ENCODE data around the gene IFNL1.
"Not testable (repeated sequence)": the region's sequence is repeated elsewhere in the genome, so short reads cannot be mapped to it uniquely, and the experiment has no call there.

IFNL1 gene

DNA sequence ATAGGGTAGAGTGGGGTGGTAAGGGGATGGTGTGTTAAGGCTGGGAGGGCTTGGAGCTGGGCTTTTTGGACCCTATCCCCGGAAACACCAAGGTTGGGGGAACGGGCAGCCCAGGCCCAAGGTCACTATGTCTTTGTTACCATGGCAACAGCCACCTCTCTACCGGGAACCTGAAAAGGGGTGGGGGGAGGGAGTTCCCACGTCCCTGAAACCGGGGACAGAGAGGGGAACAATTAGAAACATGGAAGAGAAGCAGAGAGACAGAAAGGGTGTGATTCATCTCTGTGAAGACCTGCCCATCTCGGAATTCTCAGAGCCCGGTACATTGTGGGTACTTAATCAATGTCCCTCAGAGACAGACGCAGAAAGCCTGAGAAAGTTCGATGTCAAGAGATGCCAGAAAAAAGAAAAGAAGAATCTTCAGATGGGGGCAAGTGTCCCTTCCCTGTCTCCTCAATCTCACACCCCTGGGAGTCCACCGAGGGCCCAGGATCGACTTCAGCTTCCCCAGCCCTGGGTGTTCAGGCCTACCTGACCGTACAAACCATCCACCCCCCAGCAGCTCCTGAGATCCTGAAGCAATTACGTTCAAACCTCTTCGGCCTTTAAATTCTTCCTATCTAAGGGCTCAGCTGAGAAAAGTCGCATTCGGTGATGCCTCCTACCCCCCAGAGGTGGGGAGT is 31.3 kb downstream of the IFNL1 start:
- Mint-ChIP-seq H3K36me3 (ENCODE audit: low read depth) (peaks cover 7% of the 10 kb centered on the region), H3K9me3 (no peaks in the 10 kb centered on the region), H3K4me3 (no peak overlapping the region), H3K4me1 (peaks cover 30% of the 10 kb centered on the region), H3K27me3 (no peaks in the 10 kb centered on the region), H3K27ac (no peak overlapping the region)
- DNase-seq = no peak
- ATAC-seq = no peak

DNA sequence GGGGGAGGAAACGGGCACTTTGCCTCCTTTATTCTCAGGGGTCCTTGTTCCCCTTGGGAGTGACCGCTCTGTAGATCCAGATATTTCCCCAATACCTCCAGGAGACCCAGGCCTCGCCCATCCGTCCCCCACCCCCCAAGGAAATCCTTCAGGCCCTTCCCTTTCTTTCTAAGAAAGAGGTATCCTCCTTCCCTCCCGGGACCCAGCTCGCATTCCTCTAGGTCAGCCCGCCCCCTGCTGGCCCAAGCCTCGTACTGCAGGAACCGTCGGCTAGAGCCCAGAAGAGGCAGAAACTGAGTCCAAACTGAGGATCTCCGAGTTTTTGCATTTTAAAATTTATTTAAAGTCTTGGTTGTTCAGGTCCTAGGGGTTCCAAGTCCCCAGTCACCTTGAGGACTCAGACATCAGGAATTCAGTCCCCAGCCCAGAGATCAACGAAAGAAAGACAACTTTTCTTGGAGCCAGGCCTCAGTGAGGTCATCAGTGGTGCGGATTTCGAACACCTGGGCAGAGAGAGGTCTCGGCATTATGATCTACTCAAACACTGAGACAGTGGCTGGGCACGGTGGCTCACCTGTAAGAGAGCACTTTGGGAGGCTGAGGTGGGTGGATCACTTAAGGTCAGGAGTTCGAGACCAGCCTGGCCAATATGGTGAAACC is 32.0 kb downstream of the IFNL1 start:
- Mint-ChIP-seq H3K27me3 (no peaks in the 10 kb centered on the region), H3K27ac (peak overlapping the region; percentile 29), H3K4me3 (no peak overlapping the region), H3K4me1 (peaks cover 36% of the 10 kb centered on the region), H3K9me3 (no peaks in the 10 kb centered on the region), H3K36me3 (ENCODE audit: low read depth) (peaks cover 12% of the 10 kb centered on the region)
- DNase-seq = peak; percentile 87
- peak; percentile 53 for ATAC-seq

DNA sequence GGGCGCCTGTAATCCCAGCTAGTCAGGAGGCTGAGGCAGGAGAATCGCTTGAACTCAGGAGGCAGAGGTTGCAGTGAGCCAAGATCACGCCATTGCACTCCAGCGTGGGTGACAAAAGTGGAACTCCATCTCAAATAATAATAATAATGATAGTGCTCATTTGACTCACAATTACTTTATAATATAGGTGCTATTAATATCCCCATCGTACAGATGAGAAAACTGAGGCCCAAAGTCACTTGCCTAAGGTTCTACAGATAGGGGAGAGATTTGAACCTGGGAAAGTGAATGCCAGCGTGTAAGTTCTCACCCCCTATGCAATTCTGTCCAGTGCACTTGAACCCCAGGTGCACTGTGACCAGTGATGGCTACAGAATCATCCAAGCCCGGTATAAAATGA is 33.7 kb downstream of the IFNL1 start:
- Mint-ChIP-seq H3K9me3 (no peaks in the 10 kb centered on the region), H3K27ac (no peak overlapping the region), H3K36me3 (ENCODE audit: low read depth) (peaks cover 18% of the 10 kb centered on the region), H3K4me1 (peaks cover 51% of the 10 kb centered on the region), H3K4me3 (no peak overlapping the region), H3K27me3 (no peaks in the 10 kb centered on the region)
- no peak for ATAC-seq
- DNase-seq = no peak

DNA sequence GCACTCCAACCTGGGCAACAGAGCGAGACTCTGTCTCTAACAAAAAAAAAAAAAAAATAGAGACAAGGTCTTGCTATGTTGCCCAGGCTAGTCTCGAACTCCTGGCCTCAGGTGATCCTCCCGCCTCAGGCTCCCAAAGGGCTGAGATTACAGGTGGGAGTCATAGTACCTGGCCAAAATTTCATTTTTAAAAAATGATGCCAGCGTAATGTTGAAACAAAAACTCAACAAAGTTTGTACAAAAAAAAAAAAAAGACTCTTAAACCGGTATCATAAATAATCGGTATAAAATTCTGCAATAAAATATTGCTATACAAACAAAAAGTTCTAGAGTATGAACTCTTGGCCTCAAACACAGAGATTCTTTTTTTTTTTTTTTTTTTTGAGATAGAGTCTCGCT is 36.1 kb downstream of the IFNL1 start:
- H3K4me3 Mint-ChIP-seq = no peak overlapping the region
- H3K9me3 Mint-ChIP-seq = no peaks in the 10 kb centered on the region
- peaks cover 61% of the 10 kb centered on the region for H3K4me1 Mint-ChIP-seq
- H3K27ac Mint-ChIP-seq = peak overlapping the region; percentile 68
- peaks cover 21% of the 10 kb centered on the region for H3K36me3 Mint-ChIP-seq (ENCODE audit: low read depth)
- DNase-seq (no peak), ATAC-seq (no peak)
- H3K27me3 Mint-ChIP-seq = no peaks in the 10 kb centered on the region

DNA sequence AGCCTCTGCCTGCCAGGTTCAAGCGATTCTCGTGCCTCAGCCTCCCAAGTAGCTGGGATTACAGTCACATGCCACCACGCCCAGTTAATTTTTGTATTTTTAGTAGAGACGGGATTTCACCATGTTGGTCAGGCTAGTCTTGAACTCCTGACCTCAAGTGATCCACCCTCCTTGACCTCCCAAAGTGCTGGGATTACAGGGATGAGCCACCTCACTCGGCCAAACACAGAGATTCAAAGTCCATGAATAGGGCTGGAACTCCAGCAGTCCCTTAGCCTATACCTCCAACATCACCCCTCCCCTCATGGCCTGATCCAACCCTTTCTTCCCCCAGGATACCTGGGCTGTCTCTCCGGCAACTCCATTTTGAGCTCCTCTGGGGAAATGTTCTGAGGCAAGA is 36.5 kb downstream of the IFNL1 start:
- H3K27ac Mint-ChIP-seq = peak overlapping the region; percentile 68

DNA sequence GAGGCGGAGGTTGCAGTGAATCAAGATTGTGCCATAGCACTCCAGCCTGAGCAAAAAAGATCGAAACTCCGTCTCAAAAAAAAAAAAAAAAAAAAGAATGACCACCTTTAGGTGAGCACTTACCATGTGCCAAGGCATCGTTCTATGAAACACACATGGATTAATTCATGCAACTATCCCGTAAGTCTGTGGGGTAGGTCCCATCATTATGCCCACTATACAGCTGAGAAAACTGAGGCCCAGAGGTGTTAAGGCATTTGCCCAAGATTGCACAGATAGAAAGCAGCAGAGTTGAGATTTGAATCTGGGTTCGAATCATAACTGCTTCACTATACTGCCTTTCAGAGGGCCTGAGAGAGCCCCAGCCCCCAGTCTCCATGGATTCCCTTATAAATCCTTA is 37.3 kb downstream of the IFNL1 start:
- ATAC-seq = no peak
- no peaks in the 10 kb centered on the region for H3K27me3 Mint-ChIP-seq
- H3K4me3 Mint-ChIP-seq = peak overlapping the region; percentile 96
- no peak for DNase-seq
- H3K4me1 Mint-ChIP-seq = peaks cover 65% of the 10 kb centered on the region
- H3K9me3 Mint-ChIP-seq = no peaks in the 10 kb centered on the region
- H3K27ac Mint-ChIP-seq = peak overlapping the region; percentile 52
- peaks cover 21% of the 10 kb centered on the region for H3K36me3 Mint-ChIP-seq (ENCODE audit: low read depth)

More for the DNA sequence above, 36.5 kb downstream of the IFNL1 start:
- not testable (repeated sequence) for H3K4me3 Mint-ChIP-seq, H3K27me3 Mint-ChIP-seq, H3K9me3 Mint-ChIP-seq, DNase-seq, ATAC-seq
- H3K36me3 Mint-ChIP-seq (ENCODE audit: low read depth) = peaks cover 21% of the 10 kb centered on the region
- H3K4me1 Mint-ChIP-seq = peaks cover 66% of the 10 kb centered on the region

DNA sequence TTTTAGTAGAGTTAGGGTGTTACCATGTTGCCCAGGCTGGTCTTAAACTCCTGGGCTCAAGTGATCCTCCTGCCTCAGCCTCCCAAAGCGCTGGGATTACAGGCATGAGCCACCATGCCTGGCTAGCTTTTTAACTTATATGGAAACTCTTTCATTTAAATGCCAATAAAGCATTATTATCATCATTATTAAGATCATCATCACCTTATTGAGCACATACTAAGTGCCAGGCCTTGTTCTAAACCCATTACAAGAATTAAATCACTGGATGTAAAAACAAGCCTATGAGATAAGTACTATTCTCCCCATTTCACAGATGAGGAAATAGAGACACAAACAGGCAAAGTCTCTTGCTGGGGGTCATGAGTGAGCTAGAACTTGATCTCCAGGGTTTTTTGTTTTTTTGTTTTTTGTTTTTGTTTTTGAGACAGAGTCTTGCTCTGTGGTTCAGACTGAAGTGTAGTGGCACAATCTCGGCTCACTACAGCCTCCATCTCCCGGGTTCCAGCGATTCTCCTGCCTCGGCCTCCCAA is 38.3 kb downstream of the IFNL1 start:
- DNase-seq (no peak), ATAC-seq (no peak)
- Mint-ChIP-seq H3K4me3 (peak overlapping the region; percentile 96), H3K36me3 (ENCODE audit: low read depth) (peaks cover 19% of the 10 kb centered on the region), H3K27ac (peak overlapping the region; percentile 93), H3K4me1 (peaks cover 59% of the 10 kb centered on the region), H3K27me3 (no peaks in the 10 kb centered on the region), H3K9me3 (no peaks in the 10 kb centered on the region)

DNA sequence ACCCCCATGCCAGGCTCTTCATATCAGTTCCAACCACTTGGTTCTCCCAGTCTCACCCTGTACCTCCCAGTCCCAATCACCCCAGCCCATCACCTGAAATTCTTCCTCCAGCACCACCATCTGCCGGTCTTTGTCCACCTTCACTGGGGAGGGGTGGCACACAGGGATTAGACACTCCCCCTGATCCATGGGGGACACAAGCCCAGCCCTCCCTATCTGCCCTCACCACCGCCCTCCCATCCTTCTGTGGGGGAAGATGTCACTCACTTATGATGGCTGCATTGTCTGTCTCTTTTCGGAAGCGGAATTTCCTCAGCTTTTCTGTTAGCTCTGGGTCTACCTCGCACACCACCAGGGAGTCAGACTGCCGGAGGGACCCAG is 39.0 kb downstream of the IFNL1 start:
- Mint-ChIP-seq H3K4me1 (peaks cover 61% of the 10 kb centered on the region), H3K36me3 (ENCODE audit: low read depth) (peaks cover 19% of the 10 kb centered on the region), H3K27ac (peak overlapping the region; percentile 93), H3K9me3 (no peaks in the 10 kb centered on the region), H3K4me3 (peak overlapping the region; percentile 96), H3K27me3 (no peaks in the 10 kb centered on the region)
- DNase-seq (peak; percentile 35), ATAC-seq (peak; percentile 41)

DNA sequence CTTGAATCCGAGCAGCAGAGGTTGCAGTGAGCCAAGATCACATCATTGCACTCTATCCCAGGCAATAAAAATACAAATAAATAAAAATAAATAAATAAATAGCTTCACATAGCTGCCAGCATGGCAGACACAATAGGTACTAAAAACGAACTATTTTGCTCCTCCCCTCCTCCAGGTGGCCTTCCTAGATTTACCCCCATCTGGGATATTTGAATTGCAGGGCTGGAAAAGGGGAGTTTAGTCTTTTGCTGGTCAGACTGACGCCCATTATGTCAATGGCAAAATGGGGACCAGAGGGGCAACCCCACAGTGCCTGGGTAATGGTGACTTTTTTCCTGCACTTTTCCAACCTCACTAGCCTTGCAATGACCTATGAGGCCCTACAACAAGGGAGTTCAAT is 40.3 kb downstream of the IFNL1 start:
- DNase-seq (no peak), ATAC-seq (no peak)
- no peaks in the 10 kb centered on the region for H3K27me3 Mint-ChIP-seq
- H3K4me3 Mint-ChIP-seq = peak overlapping the region; percentile 96
- H3K27ac Mint-ChIP-seq = no peak overlapping the region
- H3K36me3 Mint-ChIP-seq (ENCODE audit: low read depth) = peaks cover 16% of the 10 kb centered on the region
- H3K4me1 Mint-ChIP-seq = peaks cover 63% of the 10 kb centered on the region
- H3K9me3 Mint-ChIP-seq = no peaks in the 10 kb centered on the region

DNA sequence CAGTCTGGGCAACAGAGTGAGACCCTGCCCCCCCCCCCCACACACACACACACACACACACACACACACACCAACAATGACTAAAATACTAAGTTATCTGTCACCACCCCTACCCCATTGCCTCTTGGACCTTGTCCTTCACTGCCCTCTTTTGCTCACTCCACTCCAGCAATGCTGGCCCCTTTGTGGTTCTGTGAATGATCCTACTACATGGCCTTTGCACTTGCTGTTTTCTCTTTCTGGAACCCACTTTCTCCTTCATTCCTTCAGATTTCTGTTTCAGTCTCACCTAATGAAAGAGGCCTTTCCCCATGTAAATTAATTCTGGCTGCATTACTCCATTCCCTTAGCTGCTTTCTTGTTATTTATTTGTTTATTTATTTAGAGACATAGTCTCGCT is 43.5 kb downstream of the IFNL1 start:
- peaks cover 61% of the 10 kb centered on the region for H3K4me1 Mint-ChIP-seq
- no peaks in the 10 kb centered on the region for H3K9me3 Mint-ChIP-seq
- peak overlapping the region; percentile 82 for H3K27ac Mint-ChIP-seq
- H3K36me3 Mint-ChIP-seq (ENCODE audit: low read depth) = peaks cover 8% of the 10 kb centered on the region
- no peak overlapping the region for H3K4me3 Mint-ChIP-seq
- no peak for ATAC-seq
- no peaks in the 10 kb centered on the region for H3K27me3 Mint-ChIP-seq
- no peak for DNase-seq

DNA sequence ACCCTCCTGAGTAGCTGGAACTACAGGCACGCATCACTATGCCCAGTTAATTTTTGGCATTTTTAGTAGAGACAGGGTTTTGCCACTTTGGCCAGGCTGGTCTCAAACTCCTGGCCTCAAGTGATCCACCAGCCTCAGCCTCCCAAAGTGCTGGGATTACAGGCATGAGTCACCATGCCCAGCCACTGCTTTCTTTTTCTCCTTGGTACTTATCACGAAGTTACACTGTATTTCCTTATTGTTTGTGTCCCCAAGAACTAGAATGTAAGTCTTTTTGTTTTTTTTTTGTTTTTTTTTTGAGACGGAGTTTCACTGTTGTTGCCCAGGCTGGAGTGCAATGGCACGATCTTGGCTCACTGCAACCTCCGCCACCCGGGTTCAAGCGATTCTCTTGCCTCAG is 43.9 kb downstream of the IFNL1 start:
- H3K27me3 Mint-ChIP-seq; DNase-seq; ATAC-seq; H3K36me3 Mint-ChIP-seq (ENCODE audit: low read depth); H3K9me3 Mint-ChIP-seq: not testable (repeated sequence)
- peak overlapping the region; percentile 87 for H3K4me3 Mint-ChIP-seq
- H3K27ac Mint-ChIP-seq = peak overlapping the region; percentile 82
- H3K4me1 Mint-ChIP-seq = peaks cover 61% of the 10 kb centered on the region

DNA sequence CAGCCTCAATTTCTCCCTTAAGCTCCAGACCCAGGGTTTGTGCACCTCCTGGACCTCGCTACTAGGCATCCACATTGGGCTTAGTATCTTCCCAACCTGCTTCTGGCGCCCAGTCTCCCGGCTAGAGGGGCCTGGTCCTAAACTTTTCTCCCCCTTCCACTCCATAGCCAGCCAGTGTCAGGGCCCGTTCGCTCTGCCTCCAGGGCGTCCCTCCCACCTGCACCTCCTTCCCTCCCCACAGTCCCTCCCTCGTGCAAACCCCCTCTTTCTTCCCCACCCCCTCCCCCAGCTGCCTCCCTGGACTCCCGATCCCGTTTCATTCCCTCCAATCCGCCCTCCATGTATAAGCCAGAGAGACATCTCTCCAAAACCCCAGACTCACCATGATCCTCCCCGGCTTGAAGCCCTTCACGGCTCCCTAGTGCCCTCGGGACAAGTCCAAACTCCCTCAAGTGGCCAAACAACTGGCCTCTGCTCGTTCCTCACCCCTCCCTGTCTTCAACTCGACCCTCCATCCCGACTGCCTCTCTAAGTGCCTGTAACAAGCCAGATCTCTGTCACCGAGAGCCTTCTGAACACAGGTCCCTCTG is 45.0 kb downstream of the IFNL1 start:
- DNase-seq = peak; percentile 36
- H3K36me3 Mint-ChIP-seq (ENCODE audit: low read depth) = peaks cover 3% of the 10 kb centered on the region
- H3K9me3 Mint-ChIP-seq = no peaks in the 10 kb centered on the region
- ATAC-seq = peak; percentile 4
- H3K4me3 Mint-ChIP-seq = peak overlapping the region; percentile 87
- no peaks in the 10 kb centered on the region for H3K27me3 Mint-ChIP-seq
- peak overlapping the region; percentile 82 for H3K27ac Mint-ChIP-seq
- peaks cover 63% of the 10 kb centered on the region for H3K4me1 Mint-ChIP-seq

DNA sequence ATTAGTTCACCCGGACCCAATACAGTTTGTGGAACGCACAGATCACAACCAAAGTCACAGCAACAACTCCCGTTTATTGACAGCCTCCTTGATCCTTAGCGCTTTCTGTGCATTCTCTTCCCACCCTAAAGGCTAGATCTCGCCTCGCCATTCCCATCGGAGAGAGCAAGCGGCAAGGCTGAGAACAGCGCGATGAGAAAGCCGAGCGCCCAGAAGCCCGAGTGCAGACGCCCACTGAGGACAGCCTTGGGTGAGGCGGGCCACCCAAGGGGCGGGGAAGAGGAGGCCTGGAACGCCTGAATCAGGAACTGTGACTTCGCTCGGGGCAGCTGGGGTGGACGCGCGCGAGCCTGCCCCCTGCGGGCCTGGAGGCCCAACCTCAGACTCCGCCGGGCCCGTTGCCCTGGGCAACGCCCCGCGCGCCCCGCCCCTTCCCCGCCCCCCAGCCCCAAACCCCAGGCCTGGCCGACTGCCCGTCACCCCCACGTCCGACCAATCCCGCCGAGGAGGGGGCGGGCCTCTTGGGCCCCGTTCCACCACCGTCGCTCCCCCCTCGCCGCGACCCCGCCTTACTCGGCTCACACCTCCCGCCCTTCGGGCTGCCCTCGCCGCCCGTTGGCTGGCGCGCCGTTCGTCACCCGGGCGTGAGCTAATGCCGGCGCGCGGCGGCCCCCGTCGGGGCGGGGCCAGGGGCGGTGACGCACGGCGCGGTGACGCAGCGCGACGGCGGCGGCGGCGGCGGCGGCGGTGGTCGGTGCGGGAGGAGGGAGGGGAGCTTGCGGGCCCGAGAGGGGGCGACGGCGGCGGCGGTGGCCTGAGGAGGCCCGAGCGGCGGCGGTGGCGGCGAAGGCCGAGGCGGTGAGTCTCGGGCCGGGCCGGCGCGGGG is 45.8 kb downstream of the IFNL1 start, which contains the start of gene SAMD4B:
SAMD4B (plus strand) TSS at position 703 of the 886 bp plus-strand sequence. CDS start 14,473 bp downstream, outside the sequence.
- peak within 1 kb of the TSS; percentile 82 for H3K27ac Mint-ChIP-seq
- H3K36me3 Mint-ChIP-seq (ENCODE audit: low read depth) = peaks cover 3% of the 10 kb centered on the region
- H3K9me3 Mint-ChIP-seq = no peaks in the 10 kb centered on the region
- DNase-seq = peak; percentile 98
- H3K4me1 Mint-ChIP-seq = peaks cover 67% of the 10 kb centered on the region
- H3K4me3 Mint-ChIP-seq = peak within 1 kb of the TSS; percentile 87
- H3K27me3 Mint-ChIP-seq = no peaks in the 10 kb centered on the region
- ATAC-seq = peak; percentile 95

DNA sequence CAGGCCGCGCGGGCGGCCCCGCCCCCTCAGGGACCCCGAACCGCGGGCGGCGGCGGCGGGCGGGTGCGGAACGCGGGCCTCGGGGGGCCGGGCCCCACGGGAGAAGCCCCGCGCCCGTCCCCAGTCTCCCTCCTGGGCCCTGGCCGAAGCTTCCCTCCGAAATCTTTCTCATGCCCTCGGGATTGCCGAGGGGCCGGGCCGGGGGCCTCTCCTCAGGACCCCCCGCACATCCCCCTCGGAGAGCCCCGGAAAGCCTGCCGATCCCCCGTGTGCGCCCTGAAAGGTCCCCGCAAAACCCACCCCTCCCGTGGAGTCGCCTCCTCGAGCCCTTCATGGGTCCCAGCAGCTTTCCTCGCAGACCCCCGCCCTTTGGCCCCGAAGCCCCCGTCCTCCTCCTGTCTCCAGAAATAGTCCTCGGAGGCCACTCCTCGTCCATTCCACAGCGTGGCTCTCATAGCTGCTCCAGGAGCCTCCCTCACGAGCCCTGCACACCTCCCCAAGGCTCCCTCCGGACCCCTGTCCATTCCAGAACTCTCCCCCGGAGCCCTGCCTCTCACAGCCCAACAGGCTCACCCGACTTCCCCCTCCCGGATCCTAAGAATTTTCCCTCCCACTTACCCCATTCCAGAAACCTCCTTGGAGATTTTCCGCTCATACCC is 46.6 kb downstream of the IFNL1 start:
- H3K27me3 Mint-ChIP-seq = no peaks in the 10 kb centered on the region
- H3K4me1 Mint-ChIP-seq = peaks cover 67% of the 10 kb centered on the region
- peak overlapping the region; percentile 75 for H3K27ac Mint-ChIP-seq
- ATAC-seq (no peak), DNase-seq (no peak)
- H3K9me3 Mint-ChIP-seq = no peaks in the 10 kb centered on the region
- H3K4me3 Mint-ChIP-seq = peak overlapping the region; percentile 82
- peaks cover 7% of the 10 kb centered on the region for H3K36me3 Mint-ChIP-seq (ENCODE audit: low read depth)

Data from activated naive CD8-positive, alpha-beta T cell treated with anti-CD3 and anti-CD28 coated beads, Interleukin-2, amount 50 U/mL, for 24 hours (primary cell).